ENCODE data around the gene OR6C70. TPM values are rescaled to one million over a fixed set of nuclear protein-coding genes. Genes with fewer than 3 reads are reported as not detected.
"Not testable (repeated sequence)": the region's sequence is repeated elsewhere in the genome, so short reads cannot be mapped to it uniquely, and the experiment has no call there.

OR6C70 gene
- not detected in 2 replicates for total RNA-seq
- not detected for polyA plus RNA-seq (2012)

GRCh38 chr12:55470088-55470829 lies at the start of gene OR6C70:
OR6C70 (minus strand) TSS chr12:55470138; CDS start chr12:55470138, 0 bp downstream.
- no peak for DNase-seq (ENCODE audit: low read depth)

DNA sequence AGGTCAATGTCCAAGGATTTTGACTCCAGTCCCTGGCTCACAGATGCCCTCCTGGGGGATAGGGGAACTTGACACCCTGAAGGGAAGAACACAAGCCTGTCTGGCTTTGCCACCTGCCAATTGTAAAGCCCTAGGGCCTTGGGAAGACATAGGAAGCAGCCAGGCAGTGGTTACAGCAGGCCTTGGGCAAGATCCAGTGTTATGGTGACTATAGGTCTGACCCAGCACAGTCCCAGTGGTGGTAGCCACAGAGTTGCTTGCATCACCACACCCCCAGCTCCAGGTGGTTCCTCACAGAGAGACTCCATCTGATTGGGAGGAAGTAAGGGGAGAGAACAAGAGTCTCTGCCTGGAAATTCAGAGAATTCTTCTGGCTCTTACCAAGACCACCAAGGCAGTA lies 46.5 kb upstream of the OR6C70 start:
- DNase-seq (ENCODE audit: low read depth), result no peak

DNA sequence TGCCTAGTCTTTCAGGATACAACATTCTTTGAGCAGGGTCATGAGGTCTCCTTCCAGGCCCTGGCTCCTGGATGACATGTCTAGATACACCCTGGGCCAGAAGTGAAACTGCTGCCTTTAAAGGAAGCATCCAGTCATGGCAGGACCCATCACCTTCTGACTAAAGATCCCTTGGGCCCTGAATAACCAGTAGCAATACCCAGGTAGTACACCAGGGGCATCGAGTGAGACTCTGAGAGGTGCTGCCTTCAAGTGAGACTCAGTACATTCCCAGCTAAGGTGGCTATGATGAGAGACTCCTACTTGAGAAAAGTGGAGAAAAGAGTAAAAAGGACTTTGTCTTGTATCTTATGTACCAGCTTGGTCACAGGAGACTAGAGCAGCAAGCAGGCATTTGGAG lies 45.8 kb upstream of the OR6C70 start:
- DNase-seq (ENCODE audit: low read depth), result no peak

GRCh38 chr12:55501601-55502000 lies 31.7 kb upstream of the OR6C70 start:
- DNase-seq (ENCODE audit: low read depth), result no peak

- DNase-seq (ENCODE audit: low read depth), result no peak
These were observed 29.9 kb upstream of the OR6C70 start for GRCh38 chr12:55499810-55500252.

DNA sequence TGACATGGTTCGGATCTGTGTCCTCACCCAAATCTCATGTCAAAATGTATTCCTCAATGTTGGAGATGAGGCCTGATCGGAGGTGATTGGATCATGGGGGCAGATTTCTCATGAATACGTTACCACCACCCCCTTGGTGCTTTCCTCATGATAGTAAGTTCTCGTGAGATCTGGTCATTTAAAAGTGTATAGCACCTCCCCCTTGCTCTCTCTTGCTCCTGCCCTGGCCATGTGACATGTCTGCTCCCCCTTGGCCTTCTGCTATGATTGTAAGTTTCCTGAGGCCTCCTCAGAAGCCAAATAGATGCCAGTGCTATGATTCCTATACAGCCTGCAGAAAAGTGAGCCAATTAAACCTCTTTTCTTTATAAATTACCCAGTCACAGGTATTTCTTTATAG lies 29.3 kb upstream of the OR6C70 start:
- no peak for DNase-seq (ENCODE audit: low read depth)

GRCh38 chr12:55495490-55495889 lies 25.6 kb upstream of the OR6C70 start:
- DNase-seq (ENCODE audit: low read depth), result no peak

- DNase-seq (ENCODE audit: low read depth), result no peak
These were observed 22.1 kb upstream of the OR6C70 start, which contains the start of gene OR6C68 for GRCh38 chr12:55492078-55492477. OR6C68 (plus strand) TSS chr12:55492378; CDS start chr12:55492378, 0 bp downstream.

GRCh38 chr12:55484284-55484683 lies 14.3 kb upstream of the OR6C70 start:
- DNase-seq (ENCODE audit: low read depth), result not testable (repeated sequence)

GRCh38 chr12:55479136-55479535 lies 9.2 kb upstream of the OR6C70 start:
- DNase-seq (ENCODE audit: low read depth), result not testable (repeated sequence)

GRCh38 chr12:55472264-55472663 lies 2.3 kb upstream of the OR6C70 start:
- DNase-seq (ENCODE audit: low read depth), result no peak

GRCh38 chr12:55469291-55469690 lies 647 bp downstream of the OR6C70 start:
- no peak for DNase-seq (ENCODE audit: low read depth)

- DNase-seq (ENCODE audit: low read depth), result no peak
These were observed 2.1 kb downstream of the OR6C70 start for GRCh38 chr12:55467836-55468235.

- not testable (repeated sequence) for DNase-seq (ENCODE audit: low read depth)
These were observed 5.0 kb downstream of the OR6C70 start for GRCh38 chr12:55464926-55465325.

- DNase-seq (ENCODE audit: low read depth), result no peak
These were observed 21.1 kb downstream of the OR6C70 start for GRCh38 chr12:55448825-55449224.

- DNase-seq (ENCODE audit: low read depth), result no peak
These were observed 23.6 kb downstream of the OR6C70 start for GRCh38 chr12:55446326-55446725.

- DNase-seq (ENCODE audit: low read depth), result no peak
These were observed 24.6 kb downstream of the OR6C70 start for GRCh38 chr12:55445357-55445756.

- DNase-seq (ENCODE audit: low read depth), result no peak
These were observed 26.2 kb downstream of the OR6C70 start, which contains the start of gene OR6C2 for GRCh38 chr12:55443776-55444175. OR6C2 (plus strand) TSS chr12:55444076; CDS start chr12:55452214, 8,138 bp downstream.

DNA sequence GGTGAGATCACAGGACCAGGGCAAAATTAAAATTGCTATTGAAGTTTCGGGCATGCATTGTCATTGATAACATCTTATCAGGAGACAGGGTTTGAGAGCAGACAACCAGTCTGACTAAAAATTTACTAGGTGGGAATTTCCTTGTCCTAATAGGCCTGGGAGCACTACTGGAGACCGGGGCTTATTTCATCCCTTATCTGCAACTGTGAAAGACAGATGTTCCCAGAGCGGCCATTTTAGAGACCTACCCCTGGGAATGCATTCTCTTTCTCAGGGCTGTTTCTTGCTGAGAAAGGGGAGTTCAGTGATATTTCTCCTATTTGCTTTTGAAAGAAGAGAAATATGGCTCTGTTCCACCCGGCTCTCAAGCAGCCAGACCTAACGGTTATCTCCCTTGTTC lies 28.7 kb downstream of the OR6C70 start:
- DNase-seq (ENCODE audit: low read depth), result not testable (repeated sequence)

DNA sequence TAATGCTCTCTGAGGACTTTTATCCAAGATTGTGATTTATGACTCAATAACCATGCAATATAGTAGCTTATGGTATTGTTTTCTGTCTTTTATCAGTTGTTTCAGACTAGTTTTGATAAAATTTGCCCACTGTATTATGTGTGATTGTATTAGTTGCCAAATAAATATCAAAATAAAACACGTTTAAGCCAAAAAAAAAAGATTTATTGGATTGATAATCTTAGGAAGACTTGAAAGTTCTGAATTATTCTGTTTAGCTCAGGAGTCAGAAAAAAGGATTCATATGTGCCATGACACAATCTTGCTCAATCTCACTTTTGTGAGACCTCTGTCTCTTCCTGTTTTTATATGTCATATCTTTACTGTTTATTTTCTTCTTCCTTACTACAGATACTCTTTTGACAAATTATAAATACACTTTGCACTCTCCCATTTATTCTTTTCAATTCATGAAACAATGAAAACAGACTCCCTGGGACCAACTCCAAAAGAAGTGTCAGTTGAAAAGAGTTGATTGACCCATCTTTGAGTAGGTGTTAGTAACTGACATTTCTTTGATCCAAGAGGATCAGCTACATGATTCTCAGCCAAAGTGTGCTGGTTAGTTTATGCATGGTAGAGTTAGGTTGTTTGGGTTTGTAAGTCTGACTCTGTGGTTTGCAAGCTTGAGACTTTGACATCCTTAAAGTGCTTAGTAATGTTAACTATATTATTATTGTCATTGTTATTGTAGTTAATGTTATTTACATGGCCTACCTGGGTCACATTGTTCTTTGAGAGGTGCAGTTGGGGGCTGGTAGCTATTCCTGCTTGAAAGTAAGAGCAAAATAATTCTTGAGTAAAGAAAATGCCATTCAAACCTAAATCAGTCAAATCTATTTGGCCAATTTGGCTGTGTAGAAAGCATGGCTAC lies 41.4 kb downstream of the OR6C70 start:
- no peak for DNase-seq (ENCODE audit: low read depth)

DNA sequence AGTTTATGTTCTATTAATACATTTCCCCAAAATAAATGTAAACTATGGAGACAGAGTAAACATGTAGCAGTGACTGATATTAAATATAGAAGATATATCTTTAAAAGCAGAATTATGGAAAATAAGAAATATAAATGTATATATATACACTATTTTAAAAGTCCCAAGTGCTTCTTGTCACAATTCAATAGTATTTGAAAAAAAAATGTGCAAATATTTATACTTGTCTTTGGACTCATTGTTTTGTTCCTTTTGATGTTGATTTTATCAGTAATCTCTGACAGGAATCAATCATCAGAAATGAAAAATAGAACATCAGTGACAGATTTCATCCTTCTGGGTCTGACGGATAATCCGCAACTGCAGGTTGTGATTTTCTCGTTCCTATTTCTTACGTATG lies 44.0 kb downstream of the OR6C70 start, which contains the start of gene OR6C76:
Gene OR6C76, plus strand, starts transcription at position 301 of the 400 bp plus-strand sequence. Its CDS starts 0 bp downstream, at position 301.
- DNase-seq (ENCODE audit: low read depth), result no peak

All from myocyte (in vitro differentiated cells).